ENCODE results near the gene EPN3. TPM values are rescaled to one million over a fixed set of nuclear protein-coding genes. Genes with fewer than 3 reads are reported as not detected.

Gene EPN3
- total RNA-seq, 6 donors from 2014 or later = 0.74 to 14.4 (median 1.2) TPM; not detected in 1

DNA sequence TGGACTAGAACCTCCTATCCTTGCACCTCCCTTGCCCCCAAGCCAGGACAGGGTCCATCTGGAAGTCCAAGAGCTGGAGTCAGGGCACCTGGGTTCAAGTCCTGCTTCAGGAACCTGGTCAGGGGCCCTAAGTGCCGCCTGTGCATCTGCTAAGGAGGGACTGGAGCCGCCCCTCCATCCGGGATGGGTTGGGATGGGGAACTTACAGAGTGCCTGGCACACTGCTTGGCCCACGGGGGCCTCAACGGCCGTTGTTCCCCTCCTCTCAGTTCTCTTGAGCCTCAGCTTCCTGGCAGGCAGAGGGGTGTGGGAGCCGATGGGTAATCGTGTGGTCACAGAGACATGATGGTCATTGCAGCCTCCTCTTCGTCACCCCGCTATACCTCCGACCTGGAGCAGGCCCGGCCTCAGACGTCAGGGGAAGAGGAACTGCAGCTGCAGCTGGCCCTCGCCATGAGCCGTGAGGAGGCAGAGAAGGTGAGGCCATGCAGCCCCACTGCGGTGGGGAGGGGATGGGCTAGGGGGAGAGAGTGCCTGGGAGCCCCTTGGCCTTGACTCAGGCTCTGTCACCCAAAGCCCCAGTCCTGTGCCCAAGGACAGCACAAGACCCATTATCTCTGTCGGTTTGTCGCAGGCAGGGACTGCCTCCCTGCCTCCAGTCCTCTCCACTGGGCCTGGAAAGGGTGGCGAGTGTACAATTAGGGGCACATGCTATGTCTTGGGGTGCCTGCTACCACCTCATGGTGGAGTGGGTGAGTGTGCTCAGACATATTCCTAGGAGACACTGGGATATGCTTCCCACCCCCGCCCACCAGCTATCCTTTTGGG lies 5.4 kb downstream of the EPN3 start:
- WGBS, 2 donors = 77 to 87% methylated on average over 12 to 20 of the region's 20 CpGs
- no peak for ATAC-seq (ENCODE audit: low FRiP score in 2 of 2)
- H3K4me1 ChIP-seq = peaks cover 18 to 37% (median 33%) of the 10 kb centered on the region in 4 donors
- no peak for DNase-seq
- H3K27ac ChIP-seq = no peak overlapping the region
- H3K9me3 ChIP-seq = no peaks in the 10 kb centered on the region
- no peaks in the 10 kb centered on the region for H3K36me3 ChIP-seq
- TF ChIP-seq POLR2A (IDR thresholded peaks at IDR 0.05) = no peak
- no peak for TF ChIP-seq EP300 (IDR thresholded peaks at IDR 0.05)
- TF ChIP-seq, protein P1, sequence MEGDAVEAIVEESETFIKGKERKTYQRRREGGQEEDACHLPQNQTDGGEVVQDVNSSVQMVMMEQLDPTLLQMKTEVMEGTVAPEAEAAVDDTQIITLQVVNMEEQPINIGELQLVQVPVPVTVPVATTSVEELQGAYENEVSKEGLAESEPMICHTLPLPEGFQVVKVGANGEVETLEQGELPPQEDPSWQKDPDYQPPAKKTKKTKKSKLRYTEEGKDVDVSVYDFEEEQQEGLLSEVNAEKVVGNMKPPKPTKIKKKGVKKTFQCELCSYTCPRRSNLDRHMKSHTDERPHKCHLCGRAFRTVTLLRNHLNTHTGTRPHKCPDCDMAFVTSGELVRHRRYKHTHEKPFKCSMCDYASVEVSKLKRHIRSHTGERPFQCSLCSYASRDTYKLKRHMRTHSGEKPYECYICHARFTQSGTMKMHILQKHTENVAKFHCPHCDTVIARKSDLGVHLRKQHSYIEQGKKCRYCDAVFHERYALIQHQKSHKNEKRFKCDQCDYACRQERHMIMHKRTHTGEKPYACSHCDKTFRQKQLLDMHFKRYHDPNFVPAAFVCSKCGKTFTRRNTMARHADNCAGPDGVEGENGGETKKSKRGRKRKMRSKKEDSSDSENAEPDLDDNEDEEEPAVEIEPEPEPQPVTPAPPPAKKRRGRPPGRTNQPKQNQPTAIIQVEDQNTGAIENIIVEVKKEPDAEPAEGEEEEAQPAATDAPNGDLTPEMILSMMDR (IDR thresholded peaks at IDR 0.05) = no peak
- no peak for TF ChIP-seq POLR2AphosphoS5 (IDR thresholded peaks at IDR 0.05)
- H3K4me3 ChIP-seq = no peak overlapping the region
- peaks cover 0 to 6% (median 2%) of the 10 kb centered on the region in 4 donors for H3K27me3 ChIP-seq

GRCh38 chr17:50538549-50539410 lies 6.2 kb downstream of the EPN3 start:
- Histone ChIP-seq H3K27ac (no peak overlapping the region), H3K4me1 (peaks cover 18 to 35% (median 30%) of the 10 kb centered on the region in 4 donors), H3K27me3 (no peaks in the 10 kb centered on the region), H3K9me3 (no peaks in the 10 kb centered on the region), H3K36me3 (no peaks in the 10 kb centered on the region), H3K4me3 (no peak overlapping the region)
- no peak for TF ChIP-seq POLR2AphosphoS5 (IDR thresholded peaks at IDR 0.05)
- no peak for TF ChIP-seq POLR2A (IDR thresholded peaks at IDR 0.05)
- TF ChIP-seq, protein P1 (IDR thresholded peaks at IDR 0.05) = no peak
- no peak for TF ChIP-seq EP300 (IDR thresholded peaks at IDR 0.05)
- WGBS, 2 donors = 92% methylated on average over 16 to 20 of the region's 20 CpGs
- peak in 1 of 2 donors; percentile 74 for DNase-seq
- ATAC-seq (ENCODE audit: low FRiP score in 2 of 2) = no peak

GRCh38 chr17:50539762-50540559 lies 7.4 kb downstream of the EPN3 start:
- H3K9me3 ChIP-seq = no peaks in the 10 kb centered on the region
- no peak overlapping the region for H3K4me3 ChIP-seq
- TF ChIP-seq, protein P1 (IDR thresholded peaks at IDR 0.05) = no peak
- TF ChIP-seq EP300 (IDR thresholded peaks at IDR 0.05) (no peak), POLR2A (IDR thresholded peaks at IDR 0.05) (no peak), POLR2AphosphoS5 (IDR thresholded peaks at IDR 0.05) (no peak)
- no peak overlapping the region for H3K27ac ChIP-seq
- no peaks in the 10 kb centered on the region for H3K27me3 ChIP-seq
- ATAC-seq (ENCODE audit: low FRiP score in 2 of 2) (peak in 1 of 2 donors; percentile 3), DNase-seq (peak in 1 of 2 donors; percentile 83)
- H3K36me3 ChIP-seq = no peaks in the 10 kb centered on the region
- WGBS, 2 donors = 78 to 84% methylated on average over 11 to 15 of the region's 15 CpGs
- peaks cover 14 to 25% (median 21%) of the 10 kb centered on the region in 4 donors for H3K4me1 ChIP-seq

- no peaks in the 10 kb centered on the region for H3K9me3 ChIP-seq
- peaks cover 14 to 25% (median 21%) of the 10 kb centered on the region in 4 donors for H3K4me1 ChIP-seq
- no peaks in the 10 kb centered on the region for H3K27me3 ChIP-seq
- WGBS, 2 donors = 89 to 90% methylated on average over 5 to 11 of the region's 11 CpGs
- H3K27ac ChIP-seq = no peak overlapping the region
- TF ChIP-seq POLR2AphosphoS5 (IDR thresholded peaks at IDR 0.05) (no peak), POLR2A (IDR thresholded peaks at IDR 0.05) (no peak), EP300 (IDR thresholded peaks at IDR 0.05) (no peak)
- TF ChIP-seq, protein P1 (IDR thresholded peaks at IDR 0.05) = no peak
- peak overlapping the region in 2 of 4 donors; percentile 71 to 72 for H3K4me3 ChIP-seq
- DNase-seq = no peak
- ATAC-seq (ENCODE audit: low FRiP score in 2 of 2) = no peak
- H3K36me3 ChIP-seq = no peaks in the 10 kb centered on the region
Measured at GRCh38 chr17:50540560-50541401, 8.2 kb downstream of the EPN3 start.
